ENCODE results near the gene TRIM47.
A peak's percentile ranks its signal among the peaks of the same experiment; 100 is the strongest.

GRCh38 chr17:75877752-75878173 lies 618 bp downstream of the TRIM47 start:
- TF ChIP-seq CTCF (conservative IDR thresholded peaks at IDR 0.05; ENCODE audit: low read depth, low read length): peak; percentile 50
- TF ChIP-seq EZH2 (IDR thresholded peaks at IDR 0.05; ENCODE audit: borderline replicate concordance, low read depth, low read length, poor library complexity, severe bottlenecking): no peak

Data from A673 (cell line).